Brain microvascular endothelial cell (primary cell): Measurements from ENCODE around the gene COL8A1.
A peak's percentile ranks its signal among the peaks of the same experiment; 100 is the strongest.

ENCODE experiments used
- DNase-seq: peaks from one replicate; pipeline ENCODE4 v3.0.0-alpha.2; 2020
- H3K27ac ChIP-seq: fragments of 250-450 bp; sonication (Bioruptor Pico); 2 replicates; pipeline ENCODE4 v1.5.1; 2020; ENCODE audit warnings: mild to moderate bottlenecking, moderate library complexity
- H3K27me3 ChIP-seq: fragments of 250-450 bp; sonication (Bioruptor Pico); replicated peaks from 2 replicates; pipeline ENCODE4 v1.5.1; 2020; ENCODE audit warnings: mild to moderate bottlenecking
- H3K36me3 ChIP-seq: fragments of 250-450 bp; sonication (Bioruptor Pico); replicated peaks from 2 replicates; pipeline ENCODE4 v1.5.1; 2020; ENCODE audit warnings: mild to moderate bottlenecking
- H3K4me3 ChIP-seq: 2 replicates; pipeline ENCODE4 v1.5.1; 2011; ENCODE audit warnings: low read depth, mild to moderate bottlenecking, control low read depth, low read length, moderate library complexity
- in situ Hi-C: cut with HindIII; loops from 2 replicates; pipeline ENCODE4 v1.10.0; 2017; ENCODE audit warnings: low sequenced_read_pairs, low pct_ligation_motif_present
- TF ChIP-seq, protein P1 (sequence below): IDR thresholded peaks from 2 replicates; pipeline ENCODE4 v1.5.1; 2011; ENCODE audit warnings: low read depth, mild to moderate bottlenecking, moderate library complexity, low read length, control low read depth, inconsistent platforms; ENCODE audit errors: missing control alignments

Gene COL8A1

DNA sequence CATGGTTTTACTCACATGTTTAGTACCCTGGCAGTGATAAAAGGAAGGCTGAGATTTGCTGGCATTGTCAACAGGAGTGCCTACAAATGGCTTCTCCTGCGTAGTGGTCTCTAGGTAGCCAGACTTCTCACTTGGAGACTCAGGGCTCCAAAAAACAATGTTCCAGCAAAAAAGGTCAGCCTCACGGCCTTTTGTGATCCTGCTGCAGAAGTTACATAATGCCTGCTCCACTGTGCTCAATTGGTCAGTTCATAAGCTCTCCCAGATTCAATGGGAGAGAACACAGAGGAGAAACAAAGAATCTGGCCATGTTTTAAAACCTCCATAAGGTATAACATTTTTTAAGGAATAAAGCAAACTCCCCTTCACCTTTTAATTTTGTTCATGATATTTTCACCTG lies 103.2 kb downstream of the COL8A1 start:
- no peak for DNase-seq
- Histone ChIP-seq H3K36me3 (peaks cover 16% of the 10 kb centered on the region), H3K4me3 (no peak overlapping the region), H3K27ac (no peak overlapping the region), H3K27me3 (no peaks in the 10 kb centered on the region)
- TF ChIP-seq, protein P1, sequence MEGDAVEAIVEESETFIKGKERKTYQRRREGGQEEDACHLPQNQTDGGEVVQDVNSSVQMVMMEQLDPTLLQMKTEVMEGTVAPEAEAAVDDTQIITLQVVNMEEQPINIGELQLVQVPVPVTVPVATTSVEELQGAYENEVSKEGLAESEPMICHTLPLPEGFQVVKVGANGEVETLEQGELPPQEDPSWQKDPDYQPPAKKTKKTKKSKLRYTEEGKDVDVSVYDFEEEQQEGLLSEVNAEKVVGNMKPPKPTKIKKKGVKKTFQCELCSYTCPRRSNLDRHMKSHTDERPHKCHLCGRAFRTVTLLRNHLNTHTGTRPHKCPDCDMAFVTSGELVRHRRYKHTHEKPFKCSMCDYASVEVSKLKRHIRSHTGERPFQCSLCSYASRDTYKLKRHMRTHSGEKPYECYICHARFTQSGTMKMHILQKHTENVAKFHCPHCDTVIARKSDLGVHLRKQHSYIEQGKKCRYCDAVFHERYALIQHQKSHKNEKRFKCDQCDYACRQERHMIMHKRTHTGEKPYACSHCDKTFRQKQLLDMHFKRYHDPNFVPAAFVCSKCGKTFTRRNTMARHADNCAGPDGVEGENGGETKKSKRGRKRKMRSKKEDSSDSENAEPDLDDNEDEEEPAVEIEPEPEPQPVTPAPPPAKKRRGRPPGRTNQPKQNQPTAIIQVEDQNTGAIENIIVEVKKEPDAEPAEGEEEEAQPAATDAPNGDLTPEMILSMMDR = no peak
- in situ Hi-C loops = no loop called here

DNA sequence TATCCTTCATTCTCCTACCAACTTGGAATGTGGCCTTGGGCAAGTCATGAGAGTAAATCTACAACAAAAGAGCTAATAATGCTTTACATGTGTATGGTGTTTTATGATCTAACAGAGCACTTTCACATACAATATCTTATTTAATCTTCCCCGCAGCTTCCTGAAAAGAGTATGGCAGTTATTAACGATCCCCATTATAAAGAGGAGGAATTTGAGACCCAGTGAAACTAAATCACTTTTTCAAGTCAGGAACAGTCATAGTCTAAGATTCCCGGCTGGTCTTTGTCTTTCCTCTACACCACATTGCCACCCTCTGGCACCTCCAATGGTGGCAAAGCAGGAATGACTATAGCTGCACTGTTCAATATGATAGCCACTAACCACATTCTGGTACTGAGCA lies 109.5 kb downstream of the COL8A1 start:
- Histone ChIP-seq H3K27me3 (no peaks in the 10 kb centered on the region), H3K27ac (peak overlapping the region; percentile 17), H3K4me3 (no peak overlapping the region), H3K36me3 (peaks cover 13% of the 10 kb centered on the region)
- TF ChIP-seq, protein P1 = peak; percentile 71
- in situ Hi-C loops = no loop called here
- DNase-seq = peak; percentile 24

DNA sequence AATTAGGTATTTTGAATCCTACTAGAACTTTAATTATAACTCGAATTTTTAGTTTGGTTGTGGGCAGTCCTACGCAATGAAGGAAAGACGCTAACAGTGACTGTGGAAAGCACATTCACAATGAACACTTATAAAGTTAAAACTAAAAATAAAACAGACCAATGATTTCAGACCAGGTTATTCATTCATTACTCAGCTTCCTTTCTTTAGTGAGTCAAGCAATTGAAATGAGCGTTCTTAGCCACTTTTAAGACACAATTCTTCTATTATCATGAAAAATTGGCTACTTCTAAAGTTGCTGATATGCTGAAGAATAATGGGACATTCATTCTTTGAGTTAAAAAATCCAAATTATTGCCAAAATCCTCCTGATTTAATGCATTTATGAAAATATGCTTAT lies 113.3 kb downstream of the COL8A1 start:
- Histone ChIP-seq H3K27me3 (no peaks in the 10 kb centered on the region), H3K4me3 (no peak overlapping the region), H3K36me3 (peaks cover 20% of the 10 kb centered on the region), H3K27ac (peak overlapping the region; percentile 81)
- in situ Hi-C loops = no loop called here
- DNase-seq = peak; percentile 21
- TF ChIP-seq, protein P1 = no peak

DNA sequence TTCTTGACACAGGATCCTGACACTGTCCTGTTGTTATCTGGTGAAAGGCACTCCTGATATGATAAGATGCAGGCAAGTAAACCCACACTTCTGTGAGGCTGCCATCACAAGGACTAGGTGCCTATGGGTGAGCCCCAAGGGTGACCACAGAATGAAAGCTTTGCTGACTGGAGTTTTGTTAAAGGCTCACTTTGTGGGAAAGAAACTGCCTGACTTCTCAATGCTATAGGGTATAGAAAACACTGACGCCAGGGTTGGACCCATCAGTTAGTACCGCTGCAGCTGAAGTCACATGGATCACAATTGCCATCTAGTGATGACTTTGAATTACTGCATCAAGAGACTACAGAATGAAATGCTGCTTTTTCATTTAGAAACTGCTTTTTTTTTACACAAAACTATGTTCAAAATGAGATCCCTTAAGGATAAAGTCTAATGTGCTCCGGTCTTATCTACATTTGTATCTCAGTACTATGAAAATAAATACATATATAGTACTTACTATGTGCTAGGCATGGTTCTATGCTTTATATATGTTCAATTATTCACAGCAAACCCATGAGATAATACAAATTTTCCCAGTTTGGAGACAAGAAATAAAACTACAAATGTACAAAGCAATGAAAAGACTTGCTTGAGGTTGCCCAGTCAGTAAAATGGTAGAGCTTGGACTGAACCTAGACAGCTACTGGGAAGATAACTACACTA lies 115.0 kb downstream of the COL8A1 start:
- peaks cover 16% of the 10 kb centered on the region for H3K36me3 ChIP-seq
- TF ChIP-seq, protein P1 = peak; percentile 76
- peak; percentile 69 for DNase-seq
- H3K4me3 ChIP-seq = no peak overlapping the region
- in situ Hi-C loops = no loop called here
- H3K27ac ChIP-seq = peak overlapping the region; percentile 19
- H3K27me3 ChIP-seq = no peaks in the 10 kb centered on the region

DNA sequence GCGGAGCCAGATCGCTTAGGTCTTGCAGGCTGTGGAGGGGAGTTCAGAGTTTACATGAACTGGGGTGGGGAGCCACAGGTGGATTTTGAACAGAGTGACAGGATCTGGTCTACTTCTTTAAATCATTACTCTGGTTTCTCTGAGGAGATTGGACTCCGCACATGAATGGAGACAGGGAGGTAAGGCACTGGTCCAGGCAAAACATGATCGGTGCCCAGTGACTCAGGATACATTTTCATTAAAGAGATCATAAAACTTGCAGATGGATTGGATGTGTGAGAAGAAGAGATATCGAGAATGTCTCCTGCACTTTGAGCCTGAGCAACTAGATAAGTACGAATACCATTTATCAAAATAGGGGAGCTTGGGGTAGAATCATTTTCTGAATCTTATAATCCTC lies 117.4 kb downstream of the COL8A1 start:
- H3K27me3 ChIP-seq = no peaks in the 10 kb centered on the region
- TF ChIP-seq, protein P1 = no peak
- H3K36me3 ChIP-seq = peaks cover 11% of the 10 kb centered on the region
- no peak overlapping the region for H3K4me3 ChIP-seq
- in situ Hi-C loops = no loop called here
- DNase-seq = no peak
- no peak overlapping the region for H3K27ac ChIP-seq

DNA sequence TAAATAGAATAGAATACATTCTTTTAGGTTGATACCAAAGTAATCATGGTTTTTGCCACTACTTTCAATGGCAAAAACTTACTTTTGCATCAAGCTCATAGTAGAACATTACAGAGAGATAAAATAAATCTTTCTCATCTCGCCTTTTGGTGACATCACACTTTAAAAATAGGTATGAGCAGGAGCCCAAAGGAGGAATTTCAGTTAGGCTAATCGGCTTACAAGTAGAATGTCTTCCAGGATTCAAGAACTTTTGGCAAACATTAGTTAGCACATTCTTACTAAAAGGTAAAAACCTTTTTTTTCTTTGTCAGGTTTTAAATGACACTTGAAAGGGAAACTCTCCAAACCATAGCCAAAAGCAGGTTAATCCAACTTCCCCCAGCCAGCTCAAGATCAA lies 119.6 kb downstream of the COL8A1 start:
- Histone ChIP-seq H3K27ac (no peak overlapping the region), H3K36me3 (peaks cover 11% of the 10 kb centered on the region), H3K4me3 (no peak overlapping the region), H3K27me3 (no peaks in the 10 kb centered on the region)
- in situ Hi-C loops = no loop called here
- no peak for DNase-seq
- TF ChIP-seq, protein P1 = no peak
